HepG2 (cell line): Measurements from ENCODE around the gene NEK8. TPM values are rescaled to one million over a fixed set of nuclear protein-coding genes. Genes with fewer than 3 reads are reported as not detected.

Experiments
- FOXP1 ChIP-seq, 2 experiments: fragments of 450-650 bp in 1 of 2; IDR thresholded peaks; 2 replicates each; pipeline ENCODE4 v1.6.1; 2017 to 2018; ENCODE audit warnings: antibody characterized with exemption in 1 of 2
- GABPA ChIP-seq, 2 experiments: IDR thresholded peaks; 2 replicates each; pipeline ENCODE4 v1.6.1; 2011 to 2016; ENCODE audit warnings: low read depth in 2 of 2, low read length in 1 of 2, missing biosample characterization in 1 of 2, missing genetic modification characterization in 1 of 2
- GTF2F1 ChIP-seq: fragments of 150-350 bp; IDR thresholded peaks from 2 replicates; pipeline ENCODE4 v1.6.1; 2014; ENCODE audit warnings: low read length
- GTF3A ChIP-seq: sonication (generic); formaldehyde crosslinking; conservative IDR thresholded peaks from 2 replicates; pipeline ENCODE4 v1.4.0; 2020; ENCODE audit warnings: mild to moderate bottlenecking, missing genetic modification reagents
- HNRNPH1 ChIP-seq: fragments of 200-400 bp; formaldehyde crosslinking; optimal IDR thresholded peaks from 2 replicates; pipeline ENCODE3; 2017; ENCODE audit warnings: mild to moderate bottlenecking, low read depth, low read length
- HNRNPK ChIP-seq: fragments of 200-400 bp; formaldehyde crosslinking; IDR thresholded peaks from 2 replicates; pipeline ENCODE4 v1.6.1; 2018; ENCODE audit warnings: low read length, low read depth, moderate library complexity, mild to moderate bottlenecking; ENCODE audit not compliant: poor library complexity, severe bottlenecking
- KLF16 ChIP-seq, 2 experiments: sonication (generic) in 1 of 2; formaldehyde crosslinking in 1 of 2; IDR thresholded peaks; 2 replicates each; pipeline versions ENCODE4 v1.6.1 to v1.8.0; 2016 to 2023; ENCODE audit warnings: missing genetic modification reagents in 2 of 2, missing compliant biosample characterization in 1 of 2
- NPAS2 ChIP-seq: sonication (generic); formaldehyde crosslinking; IDR thresholded peaks from 2 replicates; pipeline ENCODE4 v1.8.0; 2022; ENCODE audit warnings: mild to moderate bottlenecking, missing genetic modification reagents, borderline replicate concordance
- SRSF4 ChIP-seq: fragments of 200-400 bp; formaldehyde crosslinking; IDR thresholded peaks from one replicate; pipeline ENCODE4 v1.6.1; 2018; ENCODE audit warnings: mild to moderate bottlenecking, low read depth, low read length, moderate library complexity; ENCODE audit not compliant: poor library complexity, severe bottlenecking
- TP53 ChIP-seq: sonication (generic); formaldehyde crosslinking; conservative IDR thresholded peaks from 2 replicates; pipeline ENCODE4 v1.4.0; 2020; ENCODE audit warnings: missing genetic modification reagents
- ZC3H13 ChIP-seq: sonication (generic); formaldehyde crosslinking; IDR thresholded peaks from 2 replicates; pipeline ENCODE4 v1.8.1; 2023; ENCODE audit warnings: mild to moderate bottlenecking, missing genetic modification reagents, moderate library complexity
- ZNF589 ChIP-seq: sonication (generic); formaldehyde crosslinking; conservative IDR thresholded peaks from 2 replicates; pipeline ENCODE4 v1.8.0; 2022; ENCODE audit warnings: mild to moderate bottlenecking, moderate library complexity, missing genetic modification reagents
- ZNF616 ChIP-seq: sonication (generic); formaldehyde crosslinking; IDR thresholded peaks from 2 replicates; pipeline ENCODE4 v1.5.0; 2020; ENCODE audit warnings: low read depth, mild to moderate bottlenecking, missing genetic modification reagents
- ZNF678 ChIP-seq: sonication (generic); formaldehyde crosslinking; IDR thresholded peaks from 2 replicates; pipeline ENCODE4 v1.4.0; 2020; ENCODE audit warnings: mild to moderate bottlenecking, missing genetic modification reagents
- ZNF75D ChIP-seq: sonication (generic); formaldehyde crosslinking; IDR thresholded peaks from 2 replicates; pipeline ENCODE4 v1.8.1; 2023; ENCODE audit warnings: missing genetic modification reagents, mild to moderate bottlenecking, borderline replicate concordance
- polyA plus RNA-seq, 8 experiments: library from polyadenylated mRNA; depleted of rRNA in 3 of 8; stranded (reverse) in 7 of 8; unstranded in 1 of 8; fragments of >200 nt; fragmentation: Illumina TruSeq in 4 of 8; extraction: Trizol in 4 of 8; gene quantifications; 2 replicates each; pipeline versions ENCODE4 v1.2.1 to v1.2.3, GENCODE V29; 2011 to 2016; ENCODE audit warnings: low read depth in 4 of 8, missing spikeins in 1 of 8, mixed read lengths in 1 of 8; ENCODE audit not compliant: insufficient read depth in 1 of 8
- total RNA-seq, 5 experiments: library from RNA; depleted of rRNA; stranded (reverse); fragments of >200 nt; fragmentation: Illumina TruSeq; extraction: Trizol; gene quantifications; 2 replicates each; pipeline ENCODE4 v1.2.3, GENCODE V29; 2016; ENCODE audit warnings: low read depth in 1 of 5
- TF ChIP-seq, protein P1 (sequence below): IDR thresholded peaks from 2 replicates; pipeline ENCODE4 v1.6.1; 2012; ENCODE audit warnings: inconsistent platforms
- TF ChIP-seq, protein P2 (sequence below): sonication (generic); formaldehyde crosslinking; IDR thresholded peaks from 2 replicates; pipeline ENCODE4 v1.5.0; 2020; ENCODE audit warnings: missing genetic modification reagents, mild to moderate bottlenecking, borderline replicate concordance
- TF ChIP-seq, protein P3 (sequence below): sonication (generic); formaldehyde crosslinking; IDR thresholded peaks from 2 replicates; pipeline ENCODE4 v1.4.0; 2020; ENCODE audit warnings: missing genetic modification reagents, borderline replicate concordance
- TF ChIP-seq, protein P4 (sequence below): sonication (generic); formaldehyde crosslinking; IDR thresholded peaks from 2 replicates; pipeline ENCODE4 v1.8.0; 2022; ENCODE audit warnings: mild to moderate bottlenecking, missing genetic modification reagents, moderate library complexity
- TF ChIP-seq, protein P5 (sequence below): sonication (generic); formaldehyde crosslinking; IDR thresholded peaks from 2 replicates; pipeline ENCODE4 v1.4.0; 2020; ENCODE audit warnings: mild to moderate bottlenecking, missing genetic modification reagents
- TF ChIP-seq, protein P6 (sequence below): sonication (generic); formaldehyde crosslinking; IDR thresholded peaks from 2 replicates; pipeline ENCODE4 v1.5.1; 2020; ENCODE audit warnings: missing genetic modification reagents, mild to moderate bottlenecking, borderline replicate concordance
- TF ChIP-seq, protein P7 (sequence below): sonication (generic); formaldehyde crosslinking; IDR thresholded peaks from 2 replicates; pipeline ENCODE4 v1.4.0; 2020; ENCODE audit warnings: mild to moderate bottlenecking, low read depth, missing genetic modification reagents

NEK8 gene
- total and polyA plus RNA-seq, 2 of the 13 experiments (the other 11 are each of a cell fraction or from before 2014, with no cell fraction given), result 5.8 to 13.5 TPM

DNA sequence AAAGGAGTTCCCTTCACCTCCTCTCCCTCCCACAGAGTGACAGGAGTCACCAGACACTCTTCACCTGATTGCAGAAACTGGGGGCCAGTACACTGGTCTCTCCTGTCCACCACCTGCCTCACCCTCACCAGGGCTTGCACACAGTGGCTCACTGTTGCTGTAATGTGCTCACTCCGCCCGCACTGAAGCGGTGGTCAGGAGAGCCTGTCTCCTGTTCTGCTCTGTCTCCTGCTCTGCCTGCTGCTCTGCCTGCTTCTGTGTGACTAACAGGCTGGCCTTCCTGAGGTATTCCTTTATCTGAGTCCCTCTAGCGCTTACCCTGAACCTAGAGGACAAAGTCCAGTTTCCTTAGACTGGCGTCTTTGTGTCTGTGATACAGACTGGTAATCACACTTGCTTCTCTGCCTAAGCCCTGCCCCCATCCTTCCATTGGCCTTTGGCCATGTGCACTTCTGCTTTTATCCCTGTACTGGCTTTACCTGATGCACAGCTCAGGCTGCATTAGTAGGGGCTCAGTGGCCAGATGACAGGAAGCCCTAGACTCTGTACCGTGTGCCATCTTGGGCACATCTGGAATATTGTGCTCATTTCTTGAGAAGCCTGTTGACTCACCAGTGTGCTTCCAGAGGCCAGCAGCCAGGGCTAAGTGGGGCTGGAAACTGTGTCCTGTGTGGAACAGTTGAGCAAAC lies 30.2 kb upstream of the NEK8 start (continued):
- TF ChIP-seq SRSF4, result no peak
- no peak for TF ChIP-seq GABPA (IDR thresholded peaks at IDR 0.05; ENCODE audit: low read depth, low read length)
- peak; percentile 55 for TF ChIP-seq GABPA (CRISPR knock-in tag; IDR thresholded peaks at IDR 0.05; ENCODE audit: low read depth)
- peak; percentile 72; the same call in 1 of the 2 replicates for TF ChIP-seq ZC3H13
- peak; percentile 75 for TF ChIP-seq ZNF589 (CRISPR knock-in tag)
- TF ChIP-seq, protein P1, sequence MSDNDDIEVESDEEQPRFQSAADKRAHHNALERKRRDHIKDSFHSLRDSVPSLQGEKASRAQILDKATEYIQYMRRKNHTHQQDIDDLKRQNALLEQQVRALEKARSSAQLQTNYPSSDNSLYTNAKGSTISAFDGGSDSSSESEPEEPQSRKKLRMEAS, result peak; percentile 91
- TF ChIP-seq GTF3A (CRISPR knock-in tag), result no peak
- TF ChIP-seq, protein P2, sequence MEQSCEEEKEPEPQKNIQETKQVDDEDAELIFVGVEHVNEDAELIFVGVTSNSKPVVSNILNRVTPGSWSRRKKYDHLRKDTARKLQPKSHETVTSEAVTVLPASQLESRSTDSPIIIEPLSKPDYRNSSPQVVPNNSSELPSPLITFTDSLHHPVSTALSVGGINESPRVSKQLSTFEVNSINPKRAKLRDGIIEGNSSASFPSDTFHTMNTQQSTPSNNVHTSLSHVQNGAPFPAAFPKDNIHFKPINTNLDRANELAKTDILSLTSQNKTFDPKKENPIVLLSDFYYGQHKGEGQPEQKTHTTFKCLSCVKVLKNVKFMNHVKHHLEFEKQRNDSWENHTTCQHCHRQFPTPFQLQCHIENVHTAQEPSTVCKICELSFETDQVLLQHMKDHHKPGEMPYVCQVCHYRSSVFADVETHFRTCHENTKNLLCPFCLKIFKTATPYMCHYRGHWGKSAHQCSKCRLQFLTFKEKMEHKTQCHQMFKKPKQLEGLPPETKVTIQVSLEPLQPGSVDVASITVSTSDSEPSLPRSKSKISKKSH (CRISPR knock-in tag), result no peak
- TF ChIP-seq GTF2F1, result no peak
- TF ChIP-seq, protein P3, sequence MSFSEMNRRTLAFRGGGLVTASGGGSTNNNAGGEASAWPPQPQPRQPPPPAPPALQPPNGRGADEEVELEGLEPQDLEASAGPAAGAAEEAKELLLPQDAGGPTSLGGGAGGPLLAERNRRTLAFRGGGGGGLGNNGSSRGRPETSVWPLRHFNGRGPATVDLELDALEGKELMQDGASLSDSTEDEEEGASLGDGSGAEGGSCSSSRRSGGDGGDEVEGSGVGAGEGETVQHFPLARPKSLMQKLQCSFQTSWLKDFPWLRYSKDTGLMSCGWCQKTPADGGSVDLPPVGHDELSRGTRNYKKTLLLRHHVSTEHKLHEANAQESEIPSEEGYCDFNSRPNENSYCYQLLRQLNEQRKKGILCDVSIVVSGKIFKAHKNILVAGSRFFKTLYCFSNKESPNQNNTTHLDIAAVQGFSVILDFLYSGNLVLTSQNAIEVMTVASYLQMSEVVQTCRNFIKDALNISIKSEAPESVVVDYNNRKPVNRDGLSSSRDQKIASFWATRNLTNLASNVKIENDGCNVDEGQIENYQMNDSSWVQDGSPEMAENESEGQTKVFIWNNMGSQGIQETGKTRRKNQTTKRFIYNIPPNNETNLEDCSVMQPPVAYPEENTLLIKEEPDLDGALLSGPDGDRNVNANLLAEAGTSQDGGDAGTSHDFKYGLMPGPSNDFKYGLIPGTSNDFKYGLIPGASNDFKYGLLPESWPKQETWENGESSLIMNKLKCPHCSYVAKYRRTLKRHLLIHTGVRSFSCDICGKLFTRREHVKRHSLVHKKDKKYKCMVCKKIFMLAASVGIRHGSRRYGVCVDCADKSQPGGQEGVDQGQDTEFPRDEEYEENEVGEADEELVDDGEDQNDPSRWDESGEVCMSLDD (CRISPR knock-in tag), result no peak
- no peak for TF ChIP-seq NPAS2
- TF ChIP-seq HNRNPH1, result no peak
- TF ChIP-seq ZNF678, result no peak
- TF ChIP-seq, protein P4, sequence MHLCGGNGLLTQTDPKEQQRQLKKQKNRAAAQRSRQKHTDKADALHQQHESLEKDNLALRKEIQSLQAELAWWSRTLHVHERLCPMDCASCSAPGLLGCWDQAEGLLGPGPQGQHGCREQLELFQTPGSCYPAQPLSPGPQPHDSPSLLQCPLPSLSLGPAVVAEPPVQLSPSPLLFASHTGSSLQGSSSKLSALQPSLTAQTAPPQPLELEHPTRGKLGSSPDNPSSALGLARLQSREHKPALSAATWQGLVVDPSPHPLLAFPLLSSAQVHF, result peak; percentile 82; the same call in 1 of the 2 replicates
- no peak for TF ChIP-seq HNRNPK
- TF ChIP-seq, protein P5, sequence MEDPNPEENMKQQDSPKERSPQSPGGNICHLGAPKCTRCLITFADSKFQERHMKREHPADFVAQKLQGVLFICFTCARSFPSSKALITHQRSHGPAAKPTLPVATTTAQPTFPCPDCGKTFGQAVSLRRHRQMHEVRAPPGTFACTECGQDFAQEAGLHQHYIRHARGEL (CRISPR knock-in tag), result no peak
- TF ChIP-seq, protein P6, sequence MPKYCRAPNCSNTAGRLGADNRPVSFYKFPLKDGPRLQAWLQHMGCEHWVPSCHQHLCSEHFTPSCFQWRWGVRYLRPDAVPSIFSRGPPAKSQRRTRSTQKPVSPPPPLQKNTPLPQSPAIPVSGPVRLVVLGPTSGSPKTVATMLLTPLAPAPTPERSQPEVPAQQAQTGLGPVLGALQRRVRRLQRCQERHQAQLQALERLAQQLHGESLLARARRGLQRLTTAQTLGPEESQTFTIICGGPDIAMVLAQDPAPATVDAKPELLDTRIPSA (CRISPR knock-in tag), result no peak
- TF ChIP-seq, protein P7, sequence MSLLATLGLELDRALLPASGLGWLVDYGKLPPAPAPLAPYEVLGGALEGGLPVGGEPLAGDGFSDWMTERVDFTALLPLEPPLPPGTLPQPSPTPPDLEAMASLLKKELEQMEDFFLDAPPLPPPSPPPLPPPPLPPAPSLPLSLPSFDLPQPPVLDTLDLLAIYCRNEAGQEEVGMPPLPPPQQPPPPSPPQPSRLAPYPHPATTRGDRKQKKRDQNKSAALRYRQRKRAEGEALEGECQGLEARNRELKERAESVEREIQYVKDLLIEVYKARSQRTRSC, result no peak
- TF ChIP-seq FOXP1 (IDR thresholded peaks at IDR 0.05), result no peak
- TF ChIP-seq FOXP1 (CRISPR knock-in tag; IDR thresholded peaks at IDR 0.05), result peak; percentile 62
- TF ChIP-seq ZNF616 (CRISPR knock-in tag), result no peak
- no peak for TF ChIP-seq TP53 (CRISPR knock-in tag)
- no peak for TF ChIP-seq ZNF75D (CRISPR knock-in tag)
- TF ChIP-seq KLF16 (CRISPR knock-in tag; IDR thresholded peaks at IDR 0.05), result peak in 1 of 2 experiments; percentile 54; a peak in 1 of 4 replicates
